ENCODE results near the gene HNRNPAB.
A peak's percentile ranks its signal among the peaks of the same experiment; 100 is the strongest.
"Not testable (repeated sequence)": the region's sequence is repeated elsewhere in the genome, so short reads cannot be mapped to it uniquely, and the experiment has no call there.

Gene HNRNPAB

GRCh38 chr5:178230879-178231538 is 26.7 kb downstream of the HNRNPAB start:
- no peak for DNase-seq (ENCODE audit: low read depth)

- no peak for DNase-seq (ENCODE audit: low read depth)
These were observed 27.3 kb downstream of the HNRNPAB start for GRCh38 chr5:178231539-178232123.

GRCh38 chr5:178232124-178232919 is 28.0 kb downstream of the HNRNPAB start, which contains the start of gene PHYKPL:
TSS of gene PHYKPL (minus strand) at chr5:178232802. CDS start at chr5:178232550, 252 bp downstream.
- peak; percentile 77 for DNase-seq (ENCODE audit: low read depth)

GRCh38 chr5:178232920-178233429 is 28.6 kb downstream of the HNRNPAB start:
- DNase-seq (ENCODE audit: low read depth) = no peak

GRCh38 chr5:178234121-178234749 is 29.9 kb downstream of the HNRNPAB start:
- no peak for DNase-seq (ENCODE audit: low read depth)

DNA sequence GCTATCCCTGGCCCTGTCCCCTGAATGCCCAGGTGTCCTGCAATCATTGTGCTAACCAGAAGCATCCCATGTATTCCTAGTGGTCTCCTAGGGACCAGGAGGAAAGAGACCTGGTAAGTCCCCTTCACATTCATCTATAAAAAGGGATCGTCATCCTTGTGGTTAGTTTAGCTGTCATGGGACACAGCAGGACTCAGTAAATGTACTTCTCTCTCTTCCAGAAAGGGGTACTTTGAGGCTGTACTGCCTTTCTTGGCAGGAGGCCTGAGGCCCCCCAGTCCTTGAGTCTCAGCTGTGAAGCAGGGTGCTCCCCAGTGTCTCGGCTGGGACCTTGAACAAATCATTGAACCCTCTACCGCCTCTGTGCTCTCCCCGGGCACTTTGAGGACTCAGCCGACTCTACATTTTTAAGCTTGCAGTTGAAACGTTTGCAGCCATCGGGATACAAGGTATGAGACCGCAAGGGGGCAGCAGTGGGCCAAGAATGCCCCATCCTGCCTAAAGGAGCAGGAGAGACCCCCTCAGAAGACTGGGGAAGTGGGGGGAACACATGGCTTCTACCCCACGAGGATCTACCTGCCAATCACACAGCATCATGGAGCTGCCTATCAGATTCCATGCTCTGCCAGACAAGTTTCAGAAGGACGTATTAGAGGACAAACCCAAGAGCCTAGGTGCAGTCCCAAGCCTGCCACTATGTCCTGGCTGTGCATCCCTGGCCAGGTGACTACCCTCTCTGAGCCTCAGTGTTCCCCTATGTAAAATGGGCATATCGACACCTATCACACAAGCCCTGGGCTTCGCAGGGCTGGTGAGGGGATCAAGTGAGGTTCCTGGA is 30.6 kb downstream of the HNRNPAB start:
- DNase-seq (ENCODE audit: low read depth) = peak; percentile 75

DNA sequence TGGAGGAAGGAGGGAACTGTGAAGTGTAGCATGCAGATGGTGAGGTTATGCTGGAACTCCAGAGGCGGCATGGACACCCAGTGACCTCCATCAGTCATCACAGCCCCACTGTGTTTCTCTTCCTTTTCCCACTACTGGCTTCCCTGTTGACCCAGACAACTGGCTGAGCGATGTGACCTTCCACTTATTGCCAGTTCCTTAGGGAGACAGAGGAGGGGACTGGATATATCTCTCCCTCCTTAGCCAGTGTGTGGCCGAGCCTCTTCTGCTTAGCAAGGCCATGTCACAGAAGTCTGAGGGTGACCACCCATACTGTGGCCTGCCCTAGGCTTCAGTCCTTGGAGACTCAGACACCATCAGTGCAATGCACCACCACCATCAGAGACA is 31.2 kb downstream of the HNRNPAB start:
- DNase-seq (ENCODE audit: low read depth) = no peak

- no peak for DNase-seq (ENCODE audit: low read depth)
These were observed 31.8 kb downstream of the HNRNPAB start for GRCh38 chr5:178236126-178236525.

GRCh38 chr5:178236679-178237078 is 32.3 kb downstream of the HNRNPAB start:
- DNase-seq (ENCODE audit: low read depth) = no peak

DNA sequence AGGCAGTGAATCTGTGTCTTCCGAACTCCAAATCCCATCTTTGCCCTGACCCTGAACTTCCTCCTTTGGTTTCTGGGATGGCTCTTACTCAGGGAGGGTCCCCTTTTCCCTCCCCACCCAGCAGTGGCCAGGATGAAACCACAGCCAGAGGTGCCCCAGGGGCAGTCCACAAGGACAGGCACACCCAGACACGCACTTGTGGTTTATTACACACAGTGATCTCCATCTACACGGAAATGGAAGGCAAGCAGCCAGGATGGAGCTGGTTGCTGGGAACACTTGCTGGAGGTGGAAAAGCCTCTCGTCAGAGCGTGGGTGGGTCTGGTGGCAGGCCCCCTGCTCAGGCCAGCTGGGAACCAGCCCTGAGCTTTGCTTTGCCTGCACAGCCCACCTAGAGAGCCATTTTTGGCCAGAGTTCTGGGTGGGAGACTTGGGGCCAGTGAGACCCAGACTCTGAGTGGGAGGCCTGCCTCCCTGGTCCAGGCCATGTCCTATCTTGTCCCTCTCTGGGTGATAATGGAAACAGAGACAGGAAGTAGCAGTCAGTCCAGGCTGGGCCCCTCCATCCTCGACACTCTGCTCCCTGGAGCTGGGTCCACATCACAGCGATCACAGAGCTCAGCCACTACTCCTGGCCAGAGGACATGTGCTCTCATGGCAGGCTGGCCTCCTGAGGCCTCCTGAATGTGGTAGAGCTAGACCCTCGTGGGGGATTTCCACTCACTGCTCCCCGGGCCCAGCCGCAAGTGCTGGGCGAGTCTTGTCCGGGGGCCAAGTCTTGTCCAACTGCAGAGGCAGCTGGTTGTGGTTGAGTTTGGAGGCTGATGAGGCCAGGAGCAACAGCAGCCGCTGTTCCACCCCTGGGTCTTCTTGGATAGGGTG is 33.3 kb downstream of the HNRNPAB start:
- peak; percentile 51 for DNase-seq (ENCODE audit: low read depth)

DNA sequence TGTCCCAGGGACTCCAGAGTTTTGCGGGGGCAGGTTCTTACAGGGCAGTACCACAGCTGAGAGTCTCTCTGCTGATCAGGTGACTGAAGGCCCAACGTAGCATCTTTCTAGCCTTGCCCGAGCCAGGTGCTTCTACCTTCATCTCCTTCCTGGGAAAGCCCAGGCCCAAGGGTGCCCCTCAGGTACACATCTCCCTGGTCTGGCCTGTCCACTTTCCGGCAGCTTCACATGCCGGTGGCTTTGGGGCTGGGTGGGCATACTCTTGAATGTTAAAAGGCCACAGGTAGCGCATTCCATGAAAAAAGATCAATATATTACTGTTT is 33.9 kb downstream of the HNRNPAB start:
- DNase-seq (ENCODE audit: low read depth) = no peak

DNA sequence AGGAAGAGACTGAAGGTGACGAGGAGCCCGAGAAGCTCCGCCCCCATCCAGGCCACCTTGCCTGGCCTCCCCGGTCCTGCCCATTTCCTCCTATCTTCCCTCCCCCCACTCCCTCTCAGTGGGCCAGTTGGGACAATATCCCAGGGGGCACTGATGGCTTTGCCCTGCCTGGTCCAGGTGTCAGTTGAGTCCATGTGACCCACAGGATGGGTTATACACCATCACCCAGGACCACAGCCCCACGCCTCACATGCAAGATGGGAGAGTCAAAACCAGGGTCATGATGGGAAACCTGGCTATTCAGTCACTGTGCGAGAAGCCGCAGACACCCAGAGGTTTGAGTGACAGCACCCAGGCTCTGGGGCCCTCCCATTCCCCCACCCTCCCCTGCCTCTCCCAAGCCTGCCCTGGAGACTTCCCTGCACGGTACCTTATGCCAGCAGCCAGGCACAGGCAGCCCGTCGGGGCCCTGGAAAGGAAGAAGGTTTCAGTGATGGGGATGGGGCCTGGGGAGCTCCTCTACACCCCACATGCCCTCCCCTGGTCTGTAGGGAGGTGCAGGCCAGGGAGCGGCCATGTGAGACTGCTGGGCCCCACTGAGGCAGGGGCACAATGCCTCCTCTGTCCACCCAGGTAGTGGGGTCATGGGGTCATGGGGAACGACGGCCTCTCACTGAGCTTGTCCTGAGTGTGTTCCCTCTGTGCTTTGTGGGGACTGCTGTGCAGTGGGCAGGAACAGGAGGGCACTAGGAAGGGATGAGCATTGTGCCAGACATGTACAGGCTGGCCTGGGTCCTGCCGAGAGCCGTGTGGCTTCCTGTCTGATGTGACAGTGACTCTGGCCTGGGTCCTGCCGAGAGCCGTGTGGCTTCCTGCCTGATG is 34.6 kb downstream of the HNRNPAB start:
- DNase-seq (ENCODE audit: low read depth) = no peak

- not testable (repeated sequence) for DNase-seq (ENCODE audit: low read depth)
These were observed 35.4 kb downstream of the HNRNPAB start for GRCh38 chr5:178239626-178240301.

DNA sequence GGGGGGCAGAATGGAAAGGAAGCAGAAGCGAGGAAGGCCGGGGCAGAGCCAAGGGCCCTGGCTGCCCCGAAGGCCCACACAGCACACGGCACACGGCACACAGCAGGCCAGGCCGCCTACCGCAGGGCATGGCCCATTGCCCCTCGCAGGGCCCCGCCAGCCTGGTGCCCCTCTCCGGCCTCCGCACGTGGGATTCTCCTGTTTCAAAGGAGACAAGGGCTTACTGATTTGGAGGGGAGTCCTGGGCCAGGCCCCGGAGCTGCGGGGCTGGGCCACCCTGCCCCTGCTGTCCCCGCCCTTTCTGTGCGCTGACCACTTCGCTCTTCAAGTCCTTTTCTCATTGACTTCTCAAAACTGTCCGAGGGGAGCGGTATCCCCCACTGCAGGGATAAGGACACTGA is 36.0 kb downstream of the HNRNPAB start:
- no peak for DNase-seq (ENCODE audit: low read depth)

GRCh38 chr5:178240766-178241165 is 36.4 kb downstream of the HNRNPAB start:
- DNase-seq (ENCODE audit: low read depth) = no peak

DNA sequence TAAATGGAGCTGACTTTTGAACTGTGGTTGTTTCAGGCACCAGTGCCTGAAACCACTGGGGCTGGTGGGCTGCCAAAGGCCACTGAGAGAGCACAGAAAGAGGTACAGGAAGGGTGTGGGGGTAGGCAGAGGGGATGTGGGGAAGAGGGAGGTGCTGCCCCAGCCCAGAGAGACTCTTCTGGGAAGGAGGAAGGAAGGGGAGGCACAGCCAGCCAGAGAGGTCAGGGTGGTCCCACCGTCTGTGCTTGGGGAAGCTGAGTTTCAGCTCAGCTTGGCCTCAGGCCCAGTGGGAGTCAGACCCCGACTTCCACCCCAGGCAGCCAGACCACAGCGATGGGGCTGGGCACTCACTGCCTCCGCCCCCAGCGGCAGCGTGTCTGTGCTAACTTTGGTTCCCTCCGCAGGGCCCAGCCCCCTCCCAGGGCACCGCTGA is 36.9 kb downstream of the HNRNPAB start:
- DNase-seq (ENCODE audit: low read depth) = no peak

GRCh38 chr5:178241688-178242231 is 37.4 kb downstream of the HNRNPAB start:
- no peak for DNase-seq (ENCODE audit: low read depth)

DNA sequence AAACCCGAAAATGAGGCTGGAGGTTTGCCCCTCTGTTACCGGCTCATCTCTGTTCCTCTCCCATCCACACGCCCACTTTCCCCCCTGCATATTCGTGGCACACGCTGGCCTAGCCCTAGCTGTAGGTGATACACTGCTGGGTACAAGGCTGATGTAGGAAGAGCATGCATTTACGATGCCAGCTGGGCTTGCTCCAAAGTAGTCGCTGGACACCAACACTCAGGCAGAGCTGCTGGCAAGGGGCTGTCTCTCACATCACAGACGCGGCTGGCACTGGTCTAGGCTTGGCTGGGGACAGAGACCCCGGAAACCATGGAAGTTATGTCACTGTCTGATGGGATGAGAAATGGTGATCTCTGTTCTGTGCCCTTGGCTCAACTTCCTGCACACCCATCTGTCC is 38.1 kb downstream of the HNRNPAB start:
- no peak for DNase-seq (ENCODE audit: low read depth)

DNA sequence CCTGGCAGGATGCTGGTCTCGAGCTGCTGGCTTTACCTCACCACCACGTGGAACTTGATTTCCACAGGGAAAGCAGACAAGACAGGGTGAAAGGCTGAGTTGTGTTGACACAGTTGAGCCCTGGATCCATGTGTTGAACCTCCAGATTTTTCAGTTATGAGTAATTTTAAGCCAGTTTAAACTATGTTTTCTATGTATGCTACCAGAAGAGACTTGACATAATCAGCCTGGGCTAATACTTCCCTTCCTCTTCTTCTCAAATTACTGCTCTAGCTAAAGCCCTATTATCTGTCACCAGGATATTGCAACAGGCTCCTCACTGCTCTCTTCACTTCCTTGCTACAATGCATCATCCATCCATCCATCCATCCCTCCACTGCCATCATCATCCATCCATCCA is 40.2 kb downstream of the HNRNPAB start:
- no peak for DNase-seq (ENCODE audit: low read depth)
